CD4-positive, alpha-beta T cell (primary cell): ENCODE measurements around the gene KHSRP. TPM values are rescaled to one million over a fixed set of nuclear protein-coding genes. Genes with fewer than 3 reads are reported as not detected.
"Not testable (repeated sequence)": the region's sequence is repeated elsewhere in the genome, so short reads cannot be mapped to it uniquely, and the experiment has no call there.

ENCODE experiments used
- ATAC-seq: fragments of 200-7000 bp; cut with Tn5 transposase; one replicate; pipeline ENCODE4 v1.10.0; 2022; ENCODE audit warnings: mild to moderate bottlenecking; ENCODE audit not compliant: poor library complexity
- CTCF ChIA-PET: fragments of 350-600 bp; sonication (Branson Sonifier 250); formaldehyde crosslinking; loops from one replicate; lab custom pipeline; 2021; ENCODE audit warnings: antibody characterized with exemption, inconsistent platforms; lab: Charles Lee
- POLR2A ChIA-PET: fragments of 350-600 bp; sonication (Branson Sonifier 250); formaldehyde crosslinking; loops from one replicate; lab custom pipeline; 2021; ENCODE audit warnings: antibody characterized with exemption, inconsistent platforms; lab: Charles Lee
- DNase-seq, 14 experiments: peaks; one replicate each; pipeline ENCODE4 v3.0.0-alpha.2; 2013 to 2020; ENCODE audit warnings: mixed read lengths in 2 of 14
- H3K27ac ChIP-seq, 2 donors: one replicate each; pipeline versions ENCODE4 v1.5.1 to v1.7.0; 2013; ENCODE audit warnings: low read length in 2 of 2, low read depth in 1 of 2, mild to moderate bottlenecking in 1 of 2
- H3K27me3 ChIP-seq, 2 experiments: 1 replicate in 1 of 2; 2 replicates in 1 of 2; pipeline versions ENCODE4 v1.6.1 to v1.7.0; 2013; ENCODE audit warnings: low read length in 2 of 2, control low read depth in 1 of 2, mild to moderate bottlenecking in 1 of 2, moderate library complexity in 1 of 2; ENCODE audit not compliant: insufficient read depth in 2 of 2, control insufficient read depth in 1 of 2
- H3K36me3 ChIP-seq: one replicate; pipeline ENCODE4 v1.6.1; 2013; ENCODE audit warnings: low read length, control low read depth; ENCODE audit not compliant: insufficient read depth
- H3K4me1 ChIP-seq: one replicate; pipeline ENCODE4 v1.6.1; 2013; ENCODE audit warnings: low read length, control low read depth; ENCODE audit not compliant: insufficient read depth
- H3K4me3 ChIP-seq: one replicate; pipeline ENCODE4 v1.5.1; 2013; ENCODE audit warnings: mild to moderate bottlenecking, low read length, moderate library complexity
- H3K9me3 ChIP-seq, 2 experiments: 1 replicate in 1 of 2; 2 replicates in 1 of 2; pipeline versions ENCODE4 v1.6.1 to v1.7.0; 2013; ENCODE audit warnings: low read length in 2 of 2, mild to moderate bottlenecking in 2 of 2, control low read depth in 1 of 2, moderate library complexity in 1 of 2; ENCODE audit not compliant: control insufficient read depth in 1 of 2, insufficient read depth in 1 of 2
- H3K27ac Mint-ChIP-seq: one replicate; pipeline ENCODE4 v1.8.0; 2020; ENCODE audit warnings: mixed read lengths
- H3K27me3 Mint-ChIP-seq: one replicate; pipeline ENCODE4 v1.8.0; 2021; ENCODE audit warnings: mixed read lengths
- H3K36me3 Mint-ChIP-seq: one replicate; pipeline ENCODE4 v1.8.0; 2021; ENCODE audit warnings: low read depth, mixed read lengths
- H3K4me1 Mint-ChIP-seq: one replicate; pipeline ENCODE4 v1.8.0; 2021; ENCODE audit warnings: low read depth, mixed read lengths
- H3K4me3 Mint-ChIP-seq: one replicate; pipeline ENCODE4 v1.8.0; 2020; ENCODE audit warnings: mild to moderate bottlenecking, mixed read lengths
- H3K9me3 Mint-ChIP-seq: one replicate; pipeline ENCODE4 v1.8.0; 2020; ENCODE audit warnings: mixed read lengths
- CTCF ChIP-seq: fragments of 200-600 bp; IDR thresholded peaks from one replicate; pipeline ENCODE4 v1.8.0; 2022; ENCODE audit warnings: antibody characterized with exemption, mild to moderate bottlenecking
- intact Hi-C, 2 experiments: fragments of 100-400 bp; cut with DNase I in 1 of 2; cut with micrococcal nuclease in 1 of 2; formaldehyde crosslinking; loops; one replicate each; pipeline versions ENCODE4 v1.15.1 to v1.9.0; 2023 to 2025; cut with DNase I, micrococcal nuclease
- total RNA-seq, 174 experiments: library from RNA in 2 of 174; stranded (reverse) in 2 of 174; gene quantifications; one replicate each; pipeline ENCODE4 v1.2.3 and lab custom pipeline; 2021 to 2026

KHSRP gene
- total RNA-seq, 2 experiments from 2014 or later, result 128 to 143 TPM

GRCh38 chr19:6406401-6406800 is 18.2 kb downstream of the KHSRP start:
- intact Hi-C loops, result no loop called here
- no peaks in the 10 kb centered on the region for H3K36me3 Mint-ChIP-seq
- H3K4me3 Mint-ChIP-seq, result no peak overlapping the region
- no peaks in the 10 kb centered on the region for H3K4me1 Mint-ChIP-seq
- Histone ChIP-seq H3K4me1 (no peaks in the 10 kb centered on the region), H3K9me3 (no peaks in the 10 kb centered on the region), H3K27ac (no peak overlapping the region), H3K27me3 (no peaks in the 10 kb centered on the region), H3K36me3 (no peaks in the 10 kb centered on the region), H3K4me3 (no peak overlapping the region)
- H3K27me3 Mint-ChIP-seq, result no peaks in the 10 kb centered on the region
- TF ChIP-seq CTCF, result no peak
- ChIA-PET POLR2A (no interaction called here), CTCF (no interaction called here)
- DNase-seq (no peak), ATAC-seq (no peak)
- no peak overlapping the region for H3K27ac Mint-ChIP-seq
- H3K9me3 Mint-ChIP-seq, result no peaks in the 10 kb centered on the region

- POLR2A ChIA-PET, result no interaction called here
- CTCF ChIA-PET, result no interaction called here
- Histone ChIP-seq H3K9me3 (no peaks in the 10 kb centered on the region), H3K27me3 (no peaks in the 10 kb centered on the region), H3K27ac (no peak overlapping the region), H3K36me3 (no peaks in the 10 kb centered on the region), H3K4me1 (no peaks in the 10 kb centered on the region), H3K4me3 (no peak overlapping the region)
- intact Hi-C loops, result no loop called here
- Mint-ChIP-seq H3K9me3 (no peaks in the 10 kb centered on the region), H3K4me1 (no peaks in the 10 kb centered on the region), H3K27me3 (no peaks in the 10 kb centered on the region), H3K27ac (no peak overlapping the region), H3K4me3 (no peak overlapping the region), H3K36me3 (no peaks in the 10 kb centered on the region)
- ATAC-seq (no peak), DNase-seq (no peak)
- TF ChIP-seq CTCF, result no peak
Measured at GRCh38 chr19:6402837-6403608, 21.6 kb downstream of the KHSRP start.

GRCh38 chr19:6402058-6402457 is 22.6 kb downstream of the KHSRP start:
- TF ChIP-seq CTCF, result no peak
- CTCF ChIA-PET, result no interaction called here
- DNase-seq (no peak), ATAC-seq (no peak)
- no peak overlapping the region for H3K27ac Mint-ChIP-seq
- no peaks in the 10 kb centered on the region for H3K27me3 Mint-ChIP-seq
- no peak overlapping the region for H3K27ac ChIP-seq
- no peaks in the 10 kb centered on the region for H3K36me3 Mint-ChIP-seq
- H3K4me3 Mint-ChIP-seq, result no peak overlapping the region
- H3K4me1 ChIP-seq, result no peaks in the 10 kb centered on the region
- H3K9me3 ChIP-seq, result no peaks in the 10 kb centered on the region
- H3K4me1 Mint-ChIP-seq, result no peaks in the 10 kb centered on the region
- intact Hi-C loops, result no loop called here
- H3K36me3 ChIP-seq, result no peaks in the 10 kb centered on the region
- no peaks in the 10 kb centered on the region for H3K9me3 Mint-ChIP-seq
- H3K4me3 ChIP-seq, result no peak overlapping the region
- POLR2A ChIA-PET, result no interaction called here
- H3K27me3 ChIP-seq, result no peaks in the 10 kb centered on the region

- H3K4me3 ChIP-seq, H3K36me3 ChIP-seq, H3K27me3 Mint-ChIP-seq, H3K27me3 ChIP-seq, POLR2A ChIA-PET, intact Hi-C loops, H3K9me3 Mint-ChIP-seq, H3K4me3 Mint-ChIP-seq, H3K9me3 ChIP-seq, DNase-seq, H3K36me3 Mint-ChIP-seq, ATAC-seq, H3K4me1 Mint-ChIP-seq, H3K4me1 ChIP-seq, H3K27ac Mint-ChIP-seq, H3K27ac ChIP-seq: not testable (repeated sequence)
- CTCF ChIA-PET, result interaction anchor here (0.7 kb wide), 1 partner anchor 23 kb away, joined by 3 read pairs; no protein-coding TSS in a partner anchor
Measured at GRCh38 chr19:6400062-6400944, 24.3 kb downstream of the KHSRP start.
